Effector CD4-positive, alpha-beta T cell (primary cell): ENCODE measurements around the gene SGPL1.

Source experiments
- DNase-seq: peaks from one replicate; pipeline ENCODE4 v3.0.0-alpha.2; 2020

The SGPL1 gene

DNA sequence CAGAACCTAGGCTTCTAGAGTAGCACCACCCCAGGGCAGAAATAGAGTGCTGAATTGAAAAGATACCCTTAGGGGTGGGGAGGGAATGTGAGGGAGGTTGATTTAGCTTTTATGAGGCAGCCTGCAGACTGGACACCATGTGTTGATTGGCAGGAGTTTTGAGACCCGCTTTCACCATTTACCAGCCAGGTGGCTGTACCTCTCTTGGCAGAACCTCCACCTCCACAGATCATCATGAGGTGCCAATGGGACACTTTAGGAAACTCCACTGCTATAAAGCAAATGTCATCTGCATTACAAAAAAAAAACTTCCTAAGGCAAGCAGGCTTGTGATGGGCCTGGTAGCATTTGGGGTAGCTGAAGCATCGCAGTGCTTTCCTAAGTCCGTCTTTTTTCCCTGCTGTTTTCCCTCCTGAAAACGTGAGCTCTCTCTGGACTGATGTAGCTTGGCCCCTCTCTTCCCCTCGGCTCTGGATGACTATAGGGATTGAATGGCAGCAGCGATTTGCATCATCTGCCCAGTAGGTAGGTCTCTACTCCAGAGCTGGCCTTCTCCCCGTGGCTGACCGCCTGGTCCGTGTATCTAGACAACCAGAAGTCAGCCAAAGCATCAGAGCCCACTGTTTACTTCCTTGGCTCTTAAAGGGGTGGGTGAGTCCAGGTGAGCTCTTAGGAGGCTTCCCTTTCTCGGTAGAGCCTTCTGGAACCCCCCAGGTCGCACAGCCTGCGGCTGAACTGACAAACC lies 71.3 kb downstream of the SGPL1 start:
- DNase-seq, result no peak

DNA sequence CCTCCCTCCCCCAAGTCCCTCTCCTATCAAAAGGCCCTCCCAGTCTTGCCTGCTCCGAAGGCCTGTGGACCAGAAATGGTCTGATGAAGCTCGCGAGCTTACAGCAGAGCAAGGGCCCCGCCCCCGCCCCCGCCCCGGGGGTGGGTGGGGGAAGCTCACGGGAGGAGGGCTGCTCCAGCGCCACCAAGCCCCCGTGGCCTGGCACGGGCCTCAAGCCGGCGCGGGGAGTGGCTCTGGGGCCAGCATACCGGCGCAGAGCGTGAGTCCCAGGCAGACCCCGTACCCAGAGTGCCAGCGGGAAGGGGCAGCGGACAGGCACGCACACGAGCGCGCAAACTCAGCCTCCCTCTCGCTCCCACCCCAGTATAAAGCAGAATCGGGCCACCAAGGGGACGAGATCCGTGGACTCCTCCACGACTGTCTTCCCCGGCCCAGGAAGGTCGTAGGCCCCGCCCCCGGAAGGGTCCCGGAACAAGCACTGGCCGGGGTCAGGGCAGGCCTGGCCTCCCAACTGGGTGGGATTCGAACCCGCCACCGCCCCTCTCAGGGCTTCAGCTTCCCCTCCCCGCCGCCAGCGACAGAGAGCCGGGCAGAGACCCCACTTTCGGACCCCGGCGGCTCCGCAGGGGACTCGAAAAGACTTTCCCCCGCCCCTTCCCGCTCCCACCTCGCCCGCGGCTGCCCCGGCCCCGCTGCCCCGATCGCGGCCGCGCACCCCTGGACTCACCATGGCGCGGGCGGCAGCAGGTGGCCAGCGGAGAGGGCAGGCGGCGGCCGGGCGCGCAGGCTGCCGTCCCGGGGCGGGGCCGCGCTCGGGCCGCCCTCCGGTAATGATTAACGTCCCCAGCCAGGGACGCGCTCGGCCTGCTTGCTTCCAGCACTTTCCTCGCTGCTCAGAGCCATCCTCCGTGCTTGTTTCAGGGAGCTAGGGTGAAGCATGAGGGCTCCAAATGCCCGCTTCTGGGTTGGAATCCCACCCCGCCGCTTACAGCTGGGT lies 72.4 kb downstream of the SGPL1 start, which contains the start of gene PCBD1:
TSS of gene PCBD1 (minus strand) at position 762 of the 997 bp plus-strand sequence. CDS start at position 730, 32 bp downstream.
- peak; percentile 55 for DNase-seq

DNA sequence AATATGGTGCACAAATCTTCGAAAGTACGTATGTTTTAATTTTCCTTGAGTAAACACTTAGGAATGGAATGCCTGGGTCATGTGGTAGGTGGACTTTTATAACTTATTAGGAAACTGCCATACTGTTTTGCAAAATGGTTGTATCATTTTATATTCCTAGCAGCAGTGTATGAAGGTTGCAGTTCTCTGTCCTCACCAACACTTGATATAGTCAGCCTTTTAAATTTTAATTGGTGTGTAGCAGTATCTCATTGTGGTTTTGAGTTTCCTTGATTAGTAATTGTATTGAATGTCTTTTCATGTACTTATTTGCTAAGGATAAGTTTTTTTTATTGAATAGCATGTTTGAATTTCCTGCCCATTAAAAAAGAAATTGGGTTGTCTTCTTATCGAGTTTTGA lies 73.5 kb downstream of the SGPL1 start:
- no peak for DNase-seq

DNA sequence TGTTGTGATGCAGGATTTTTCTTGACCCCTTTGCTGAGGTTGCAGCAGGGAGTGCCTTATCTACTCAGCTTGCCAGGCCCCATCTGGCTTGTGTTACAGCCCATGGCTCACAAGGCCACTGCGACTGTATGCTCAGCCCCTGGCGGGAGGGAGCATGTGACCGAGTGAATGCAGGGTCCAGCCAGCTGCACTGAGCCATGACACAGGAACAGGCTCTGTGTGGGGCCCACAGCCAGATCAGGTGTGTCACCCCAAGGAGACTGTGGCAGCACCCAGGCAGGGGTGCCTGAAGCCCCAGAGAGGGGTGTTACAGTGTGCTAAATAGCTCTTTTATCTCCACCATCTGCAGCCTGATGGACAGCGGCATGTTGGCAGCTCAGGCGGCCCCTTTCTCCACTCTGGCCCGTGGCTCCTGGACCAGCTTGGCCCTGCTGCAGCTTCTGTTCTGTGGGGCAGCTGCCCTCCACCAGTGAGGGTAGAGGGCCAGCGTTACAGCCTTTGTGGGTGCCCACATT lies 75.2 kb downstream of the SGPL1 start:
- DNase-seq, result no peak

DNA sequence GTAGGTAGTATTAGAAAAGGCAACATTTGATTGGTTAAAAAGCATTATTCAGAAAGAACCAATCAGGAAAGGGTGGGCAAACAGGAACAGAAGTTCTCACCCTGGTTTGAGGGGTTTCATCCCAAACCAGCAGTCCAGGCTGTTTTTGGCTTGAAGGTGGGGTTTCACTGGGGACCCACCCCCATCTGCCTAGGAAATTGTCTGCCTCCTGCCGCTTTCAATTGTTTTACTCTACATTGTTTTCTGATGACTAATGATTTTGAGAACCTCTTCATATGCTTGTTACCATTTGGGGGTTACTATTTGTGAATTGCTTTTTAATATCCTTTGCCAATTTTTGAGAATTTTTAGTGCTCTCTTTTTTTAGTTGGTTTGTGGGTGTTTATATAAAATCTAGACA lies 75.9 kb downstream of the SGPL1 start:
- no peak for DNase-seq

DNA sequence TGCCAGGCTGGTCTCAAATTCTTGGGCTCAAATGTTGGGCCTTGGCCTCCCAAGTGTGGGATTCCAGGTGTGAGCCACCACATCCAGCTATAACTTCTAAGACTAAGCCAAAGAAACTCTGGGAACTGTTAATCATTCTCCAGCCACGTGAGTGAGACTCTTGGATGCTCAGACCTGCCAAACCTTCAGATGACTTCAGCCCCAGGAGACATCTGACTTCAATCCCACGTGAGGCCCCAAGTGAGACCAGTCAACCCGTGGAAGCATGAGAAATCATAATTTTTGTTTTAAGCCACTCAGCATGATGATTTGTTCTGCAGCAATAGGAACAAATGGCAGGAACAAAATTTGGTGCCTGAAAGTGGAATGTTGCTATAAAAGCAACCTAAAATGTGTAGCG lies 76.9 kb downstream of the SGPL1 start:
- no peak for DNase-seq

- DNase-seq, result no peak
Measured at GRCh38 chr10:70893227-70894006, 77.7 kb downstream of the SGPL1 start.

DNA sequence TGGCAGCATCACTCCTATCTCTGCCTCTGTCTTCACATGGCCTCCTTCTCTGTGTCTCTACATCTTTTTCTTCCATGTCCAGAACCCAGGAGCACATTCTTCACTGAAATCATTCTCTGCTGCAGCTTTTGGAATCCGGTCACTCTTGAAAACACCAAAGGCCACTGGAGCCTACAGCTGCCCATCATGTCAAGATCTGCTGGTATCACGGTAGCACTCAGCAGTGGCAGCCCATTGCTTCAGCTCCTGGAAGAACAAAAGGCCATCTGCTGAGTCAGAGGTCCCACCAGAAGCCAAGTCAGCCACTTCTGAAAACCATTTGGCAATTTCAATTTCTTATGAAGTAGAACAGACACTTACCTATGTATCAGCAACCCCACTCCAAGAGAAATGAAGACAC lies 78.7 kb downstream of the SGPL1 start:
- no peak for DNase-seq

- no peak for DNase-seq
Measured at GRCh38 chr10:70896551-70896950, 80.8 kb downstream of the SGPL1 start.

GRCh38 chr10:70898687-70899086 lies 82.9 kb downstream of the SGPL1 start:
- no peak for DNase-seq

GRCh38 chr10:70899096-70899495 lies 83.3 kb downstream of the SGPL1 start:
- DNase-seq, result no peak

- DNase-seq, result no peak
Measured at GRCh38 chr10:70901276-70901878, 85.6 kb downstream of the SGPL1 start.

- no peak for DNase-seq
Measured at GRCh38 chr10:70902661-70903261, 87.0 kb downstream of the SGPL1 start.

DNA sequence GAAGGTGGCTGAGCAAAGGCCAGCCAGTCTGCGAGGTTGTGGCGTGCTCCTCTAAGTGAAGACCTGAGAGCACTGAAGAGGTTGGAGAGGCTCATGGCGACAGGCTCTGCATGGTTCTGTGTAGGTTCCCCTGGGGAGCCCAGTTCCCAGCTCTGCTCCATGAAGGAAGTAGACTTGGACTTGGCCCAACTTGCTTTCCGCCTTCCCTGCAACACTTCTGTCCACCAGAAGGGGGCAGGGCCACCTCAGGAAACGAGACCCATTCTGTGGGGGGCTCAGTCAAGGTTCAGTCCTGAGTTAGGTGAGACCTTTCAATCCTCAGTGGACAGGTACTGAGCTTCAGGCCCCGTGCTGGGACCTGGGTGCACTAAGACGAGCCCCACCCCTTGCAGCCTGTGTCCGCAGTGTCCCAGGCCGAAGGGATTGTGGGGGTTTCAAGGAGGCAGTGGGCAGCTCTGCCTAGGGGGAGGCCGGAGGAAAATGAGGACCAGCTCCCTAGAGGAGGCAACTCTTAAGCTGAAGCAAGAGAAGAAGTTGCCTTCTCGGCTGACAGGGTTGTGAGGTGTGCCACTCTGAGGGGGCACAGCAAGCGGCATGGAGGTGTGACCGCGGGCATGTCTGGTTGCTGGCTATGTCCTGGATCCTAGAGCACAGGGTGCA lies 87.6 kb downstream of the SGPL1 start:
- DNase-seq, result peak; percentile 12

DNA sequence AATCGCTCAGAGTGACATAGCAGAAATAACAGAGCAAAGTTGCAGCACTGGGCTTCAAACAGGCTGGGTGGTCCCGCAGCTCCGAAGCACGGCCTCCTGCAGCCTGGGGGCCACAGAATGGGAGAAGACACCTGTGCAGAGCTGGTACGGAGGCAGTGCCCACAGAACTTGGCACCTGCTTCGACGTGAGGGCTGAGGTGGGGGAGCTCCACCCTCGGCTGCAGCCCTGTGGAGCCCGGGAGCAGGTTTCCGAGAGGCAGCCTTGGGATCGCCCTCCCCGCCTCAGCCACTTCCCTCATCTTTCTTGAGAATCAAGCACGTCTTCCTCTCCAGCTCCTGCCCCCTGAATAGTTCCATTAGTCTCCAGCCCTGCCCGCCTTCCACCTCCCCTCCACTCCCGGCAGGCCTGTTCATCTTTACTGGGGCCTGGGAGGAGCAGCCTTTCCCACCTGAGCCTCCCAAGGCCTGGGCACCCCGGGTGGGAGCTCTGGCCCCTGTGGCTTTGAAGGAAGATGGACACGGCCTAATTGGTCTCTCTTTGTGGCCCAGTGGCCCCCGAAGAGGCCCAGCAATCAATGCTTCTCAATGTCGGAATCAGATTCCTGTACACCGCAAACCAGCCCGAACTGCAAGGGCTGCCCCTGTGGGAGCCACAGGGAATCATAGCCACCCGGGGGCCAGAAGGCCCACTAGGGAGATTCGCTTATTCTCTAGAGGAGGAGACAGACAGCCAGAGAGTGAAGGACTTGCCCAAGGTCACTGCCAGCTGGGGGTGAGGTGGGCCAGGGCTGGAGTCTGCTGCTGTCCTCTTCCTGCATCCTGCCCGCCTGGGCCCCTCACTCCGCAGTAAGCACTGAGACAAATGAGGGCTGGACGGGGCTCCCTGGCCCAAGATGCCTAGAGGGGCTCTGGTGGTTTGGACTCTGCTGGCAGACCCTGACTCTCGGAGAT lies 89.6 kb downstream of the SGPL1 start:
- DNase-seq, result no peak

- no peak for DNase-seq
Measured at GRCh38 chr10:70906031-70906783, 90.5 kb downstream of the SGPL1 start.

DNA sequence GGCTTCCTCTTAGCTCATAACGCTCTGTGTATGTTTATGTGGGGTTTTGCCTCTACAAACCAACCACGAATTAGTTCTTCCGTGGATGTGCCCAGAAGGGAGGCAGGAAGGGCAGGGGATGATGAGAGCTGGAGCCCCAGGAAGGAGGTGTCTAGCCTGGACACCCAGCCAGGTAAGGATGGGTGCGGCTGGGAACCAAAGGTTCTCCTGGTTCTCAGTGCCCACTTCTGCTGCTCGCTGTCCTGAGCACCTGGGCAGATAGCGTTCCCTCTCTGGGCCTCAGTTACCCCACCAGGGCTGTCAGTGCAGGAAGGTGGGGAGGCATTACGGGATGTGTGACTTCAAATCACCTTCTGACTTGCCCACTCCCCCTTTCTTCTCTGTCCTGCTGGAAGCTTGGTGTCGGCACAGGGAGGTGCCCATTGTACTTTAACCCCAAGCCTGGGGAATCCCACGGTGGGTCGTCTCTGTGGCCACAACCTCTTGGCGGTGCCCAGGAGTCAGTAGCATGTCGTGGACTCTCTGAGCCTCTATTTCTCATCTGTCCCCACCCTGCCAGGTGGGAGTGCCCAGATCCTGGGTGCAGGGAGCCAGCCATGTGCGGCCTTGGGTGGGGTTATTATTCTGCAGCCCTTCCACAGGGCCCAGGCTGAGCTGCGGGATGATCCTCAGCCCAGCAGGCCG lies 91.3 kb downstream of the SGPL1 start:
- no peak for DNase-seq

DNA sequence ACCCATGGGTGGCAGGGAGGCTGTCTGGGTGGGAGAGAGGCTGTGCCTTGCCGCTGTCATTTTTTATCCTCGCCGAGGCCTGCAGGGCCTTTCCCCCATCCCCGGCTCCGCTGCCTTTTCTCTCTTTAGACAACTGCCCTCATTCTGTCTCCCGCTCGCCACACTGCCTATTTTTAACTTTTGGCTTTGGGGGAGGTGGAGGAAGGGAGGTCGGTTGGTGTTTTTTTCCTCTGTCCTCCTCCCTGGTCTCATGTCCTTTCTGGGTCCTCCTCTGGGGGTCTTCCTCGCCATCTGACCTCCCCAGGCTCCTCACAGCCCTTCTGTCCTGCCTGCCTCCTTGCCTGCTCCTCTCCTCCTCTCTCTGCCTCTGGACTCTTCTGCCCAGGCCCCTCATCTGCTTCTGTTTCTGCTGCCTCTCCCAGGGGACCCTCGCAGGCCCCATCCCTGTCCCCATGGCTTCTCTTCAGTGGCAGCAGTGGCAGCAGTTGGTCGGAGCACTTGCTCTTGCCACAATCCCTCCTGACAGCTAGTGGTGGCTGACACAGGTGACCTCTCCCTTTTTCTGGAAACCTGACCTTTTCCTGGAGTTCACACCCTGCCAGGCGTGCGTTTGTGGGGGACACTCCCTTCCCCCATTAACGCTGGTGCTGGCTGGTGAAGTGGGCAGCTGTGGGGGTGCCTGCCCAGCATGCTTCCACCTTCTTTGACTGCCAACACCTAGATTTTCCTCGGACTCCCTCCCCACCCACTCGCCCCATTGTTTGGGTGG lies 92.1 kb downstream of the SGPL1 start:
- no peak for DNase-seq
